ENCODE measurements around the gene TNFAIP3.

GRCh38 chr6:137820952-137821351, 46.1 kb upstream of the TNFAIP3 start:
- TF ChIP-seq SUZ12 (IDR thresholded peaks at IDR 0.05; ENCODE audit: low read length) (no peak), EZH2 (IDR thresholded peaks at IDR 0.05; ENCODE audit: low read depth, low read length, severe bottlenecking) (no peak), EP300 (IDR thresholded peaks at IDR 0.05; ENCODE audit: borderline replicate concordance in 1 of 2, low read depth in 2 of 2, low read length in 2 of 2) (no peak), CTBP2 (IDR thresholded peaks at IDR 0.05; ENCODE audit: borderline replicate concordance, insufficient read depth, insufficient read length, low read length) (no peak), SRF (IDR thresholded peaks at IDR 0.05; ENCODE audit: low read depth, low read length) (no peak), SIN3A (conservative IDR thresholded peaks at IDR 0.05 in 1 of 2, IDR thresholded peaks at IDR 0.05 in 1 of 2; ENCODE audit: low read depth in 1 of 2, low read length in 2 of 2) (no peak), RFX5 (IDR thresholded peaks at IDR 0.05; ENCODE audit: borderline replicate concordance, low read depth, low read length) (no peak), CTCF (IDR thresholded peaks at IDR 0.05; ENCODE audit: control extremely low read depth in 1 of 3, insufficient read depth in 1 of 3, low read depth in 1 of 3, low read length in 3 of 3) (no peak), BRCA1 (IDR thresholded peaks at IDR 0.05; ENCODE audit: low read depth, low read length) (no peak), JUN (IDR thresholded peaks at IDR 0.05; ENCODE audit: low read depth, low read length) (no peak), RBBP5 (IDR thresholded peaks at IDR 0.05; ENCODE audit: borderline replicate concordance, low read depth, low read length) (no peak), POLR2AphosphoS5 (IDR thresholded peaks at IDR 0.05; ENCODE audit: low read depth, low read length) (no peak)
